Stimulated activated naive CD4-positive, alpha-beta T cell treated with Interleukin-2 at 50 U/mL for 16 hours (primary cell): ENCODE results near the gene TRIM15.
A peak's percentile ranks its signal among the peaks of the same experiment; 100 is the strongest.
"Not testable (repeated sequence)": the region's sequence is repeated elsewhere in the genome, so short reads cannot be mapped to it uniquely, and the experiment has no call there.

Experiments used
- DNase-seq: peaks from one replicate; lab custom pipeline; 2025; lab: John Stamatoyannopoulos, UW

The TRIM15 gene

GRCh38 chr6:30198166-30199084 lies 35.1 kb downstream of the TRIM15 start:
- DNase-seq = no peak

DNA sequence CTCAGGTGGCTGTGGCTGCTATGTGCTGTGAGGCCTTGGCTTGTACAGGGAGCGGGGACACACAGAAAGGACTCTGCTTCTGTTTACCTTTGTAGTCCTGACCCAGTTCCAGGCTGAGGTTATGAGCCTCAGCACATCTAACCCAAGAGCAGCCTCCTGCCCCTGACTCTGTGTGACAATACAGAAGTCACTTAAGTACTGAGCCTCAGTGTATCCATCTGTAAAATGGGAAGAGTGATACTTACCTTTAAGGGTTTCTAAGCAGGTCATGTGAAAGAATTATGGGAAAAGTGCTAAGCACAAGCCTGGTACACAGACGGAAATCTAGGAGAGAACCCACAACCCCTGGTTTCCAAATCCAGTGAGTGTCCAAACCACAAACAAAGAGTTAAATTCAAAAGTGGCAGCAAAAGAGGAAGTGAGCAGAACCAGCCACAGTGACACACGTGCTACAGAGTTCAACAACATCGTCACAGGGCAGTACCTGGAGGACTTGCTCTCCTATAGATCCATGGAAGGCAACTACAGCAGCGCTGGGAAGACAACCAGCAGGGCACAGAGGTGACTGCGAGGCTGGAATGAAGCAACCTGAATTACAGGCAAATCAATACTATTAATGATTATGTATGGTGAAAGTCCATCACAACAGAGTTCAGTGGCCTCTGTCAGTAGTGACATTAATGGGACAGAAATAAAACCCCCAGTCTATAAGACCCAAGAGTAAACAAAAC lies 37.4 kb downstream of the TRIM15 start:
- no peak for DNase-seq

- no peak for DNase-seq
Measured at GRCh38 chr6:30202366-30202765, 39.0 kb downstream of the TRIM15 start.

- no peak for DNase-seq
Measured at GRCh38 chr6:30204116-30204515, 40.8 kb downstream of the TRIM15 start.

GRCh38 chr6:30206152-30206551 lies 42.8 kb downstream of the TRIM15 start:
- no peak for DNase-seq

- no peak for DNase-seq
Measured at GRCh38 chr6:30206799-30207618, 43.7 kb downstream of the TRIM15 start.

- no peak for DNase-seq
Measured at GRCh38 chr6:30207619-30208295, 44.4 kb downstream of the TRIM15 start.

DNA sequence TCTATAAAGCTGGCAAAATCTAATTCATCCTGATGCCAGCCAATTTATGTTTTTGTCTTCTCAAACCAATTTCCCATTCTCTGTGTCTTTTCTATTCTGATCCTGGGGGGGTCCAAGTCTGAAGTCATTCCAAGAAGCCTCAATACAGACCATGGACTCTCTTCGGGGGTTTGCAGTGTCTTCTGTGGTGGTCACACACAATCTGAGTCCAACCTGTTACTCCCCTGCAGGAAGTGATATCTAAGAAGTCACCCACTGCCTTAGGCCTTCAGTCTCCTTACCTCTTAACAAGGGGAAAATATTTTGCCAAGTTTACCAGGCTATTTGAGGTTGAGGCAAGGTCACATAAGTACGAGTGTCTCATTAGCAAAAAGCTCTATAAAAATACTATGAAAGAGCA lies 48.0 kb downstream of the TRIM15 start:
- DNase-seq = no peak

GRCh38 chr6:30211899-30212298 lies 48.6 kb downstream of the TRIM15 start:
- DNase-seq = no peak

- DNase-seq = peak; percentile 96
Measured at GRCh38 chr6:30212865-30213666, 49.7 kb downstream of the TRIM15 start, which contains the start of gene TRIM26. Gene TRIM26 (minus strand): TSS chr6:30213406. CDS start chr6:30199103, 14,303 bp downstream.

DNA sequence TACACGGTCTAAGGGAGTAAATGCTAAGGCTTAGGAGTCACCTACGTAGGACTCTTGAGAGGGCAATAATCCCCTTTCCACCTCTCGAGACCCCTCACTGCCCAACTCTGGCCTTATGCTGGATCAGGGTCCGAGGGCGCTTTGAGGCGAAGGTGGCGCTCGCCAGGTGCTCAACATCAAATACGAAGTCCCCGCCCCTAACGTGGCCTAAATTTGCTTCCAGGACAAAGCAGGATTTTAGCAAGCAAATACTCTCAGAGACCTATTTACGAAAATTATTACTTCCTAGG lies 50.3 kb downstream of the TRIM15 start:
- no peak for DNase-seq

DNA sequence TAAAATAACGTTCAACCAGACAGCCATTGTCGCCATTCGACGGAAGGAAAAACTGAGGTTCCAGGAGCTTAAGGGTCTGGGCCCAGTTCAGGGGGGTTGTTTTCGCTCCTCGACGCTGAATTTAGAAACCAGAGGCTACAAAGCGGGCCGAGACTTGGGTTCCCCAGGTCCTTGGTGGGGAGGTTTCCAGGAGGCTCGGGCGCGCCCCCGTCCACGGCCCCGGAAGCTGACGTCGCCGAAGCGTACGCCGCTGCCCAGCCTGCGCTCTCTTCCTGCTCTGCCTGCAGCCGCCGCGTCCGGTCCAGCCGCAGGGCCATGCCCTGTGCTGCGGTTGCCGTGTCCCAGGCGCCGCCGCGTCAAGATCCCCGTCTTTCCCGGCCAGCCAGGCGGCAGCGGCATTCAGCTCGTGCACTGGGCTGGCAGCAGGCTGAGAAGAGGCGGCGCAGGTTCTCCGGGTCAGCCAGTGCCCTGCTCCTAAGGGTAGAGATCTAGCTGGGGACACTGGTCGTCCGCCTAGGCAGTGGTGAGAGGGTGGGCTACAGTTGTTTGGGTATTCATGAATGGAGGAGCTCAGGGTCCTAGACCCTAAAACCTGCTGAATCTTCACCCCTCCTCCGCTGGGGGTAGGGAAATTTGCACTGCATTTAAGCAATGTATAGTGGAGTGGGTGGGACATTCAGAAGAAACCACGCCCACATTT lies 50.8 kb downstream of the TRIM15 start:
- DNase-seq = peak; percentile 68

DNA sequence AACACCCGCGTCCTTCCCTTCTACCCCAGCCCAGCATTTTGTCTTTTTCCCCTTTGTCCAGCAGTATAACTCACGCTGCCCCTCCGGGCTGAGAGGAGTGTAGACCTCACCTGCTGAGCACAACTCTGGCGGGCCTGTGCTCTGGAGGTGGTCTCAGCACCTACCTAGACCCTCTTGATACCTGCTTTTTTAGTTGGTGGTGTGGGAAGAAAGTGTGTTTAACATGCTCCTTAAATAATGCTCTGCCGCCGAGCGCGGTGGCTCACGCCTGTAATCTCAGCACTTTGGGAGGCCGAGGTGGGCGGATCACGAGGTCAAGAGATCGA lies 51.3 kb downstream of the TRIM15 start:
- DNase-seq = no peak

DNA sequence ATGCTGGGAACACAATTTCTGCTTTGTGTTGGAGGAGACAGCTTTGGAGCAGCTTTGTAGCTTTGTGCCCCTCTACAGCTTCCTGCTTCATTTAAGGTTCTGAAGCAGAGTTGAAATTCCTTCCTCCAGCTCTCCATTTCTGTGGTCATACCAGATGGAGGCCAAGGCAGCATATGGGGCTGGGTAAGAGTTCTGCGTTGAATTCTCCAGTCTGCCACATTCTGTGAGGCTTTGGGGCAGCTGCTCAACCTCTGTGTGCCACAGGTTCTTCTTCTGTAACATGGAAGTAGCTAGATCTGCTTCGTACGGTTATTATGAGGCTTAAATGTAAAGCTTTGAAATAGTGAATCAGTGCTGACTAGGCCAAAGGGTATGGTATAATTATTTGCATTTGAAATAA lies 52.8 kb downstream of the TRIM15 start:
- DNase-seq = no peak

DNA sequence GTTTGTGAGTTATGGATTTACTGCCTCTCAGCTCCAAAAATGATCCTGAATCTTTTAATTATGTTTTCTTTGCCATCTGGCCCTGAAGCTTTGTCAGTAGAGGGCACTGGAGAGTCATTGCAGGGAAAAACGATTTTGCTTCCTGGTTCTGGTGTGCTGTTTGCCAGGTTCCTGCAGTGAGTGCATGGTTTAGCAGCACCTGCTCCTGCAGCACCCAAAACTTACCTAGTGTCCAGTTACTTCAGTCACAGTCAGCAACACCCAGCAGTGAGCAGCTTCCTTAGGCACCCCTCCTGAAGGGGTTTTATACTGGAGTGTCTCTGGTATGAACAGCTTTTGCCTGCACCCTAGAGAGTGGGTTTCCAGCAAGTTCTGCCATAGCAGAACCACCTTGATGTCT lies 55.9 kb downstream of the TRIM15 start:
- DNase-seq = peak; percentile 20

DNA sequence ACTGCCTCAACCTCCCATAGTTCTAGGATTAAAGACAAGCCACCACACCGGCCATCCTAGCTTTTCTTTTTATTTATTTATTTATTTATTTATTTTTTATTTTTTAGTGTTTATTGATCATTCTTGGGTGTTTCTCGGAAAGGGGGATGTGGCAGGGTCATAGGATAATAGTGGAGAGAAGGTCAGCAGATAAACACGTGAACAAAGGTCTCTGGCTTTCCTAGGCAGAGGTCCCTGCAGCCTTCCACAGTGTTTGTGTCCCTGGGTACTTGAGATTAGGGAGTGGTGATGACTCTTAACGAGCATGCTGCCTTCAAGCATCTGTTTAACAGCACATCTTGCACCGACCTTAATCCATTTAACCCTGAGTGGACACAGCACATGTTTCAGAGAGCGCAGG lies 58.0 kb downstream of the TRIM15 start:
- not testable (repeated sequence) for DNase-seq

DNA sequence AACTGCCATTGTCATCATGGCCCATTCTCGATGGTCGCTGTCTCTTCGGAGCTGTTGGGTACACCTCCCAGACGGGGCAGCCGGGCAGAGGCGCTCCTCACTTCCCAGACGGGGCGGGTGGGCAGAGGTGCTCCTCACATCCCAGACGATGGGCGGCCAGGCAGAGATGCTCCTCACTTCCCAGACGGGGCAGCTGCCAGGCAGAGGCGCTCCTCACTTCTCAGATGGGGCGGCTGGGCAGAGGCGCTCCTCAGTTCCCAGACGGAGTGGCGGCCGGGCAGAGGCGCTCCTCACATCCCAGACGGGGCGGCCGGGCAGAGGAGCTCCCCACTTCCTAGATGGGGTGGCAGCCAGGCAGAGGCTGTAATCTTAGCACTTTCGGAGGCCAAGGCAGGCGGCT lies 58.6 kb downstream of the TRIM15 start:
- not testable (repeated sequence) for DNase-seq
